WTC11 (cell line): Measurements from ENCODE around the gene PARD3B. TPM values are rescaled to one million over a fixed set of nuclear protein-coding genes. Genes with fewer than 3 reads are reported as not detected.

ENCODE experiments used
- ATAC-seq: fragments of 200-7000 bp; cut with Tn5 transposase; 2 replicates; pipeline ENCODE4 v1.10.0; 2021; ENCODE audit warnings: mild to moderate bottlenecking, moderate library complexity
- CTCF ChIA-PET: fragments of 300-600 bp; sonication (Branson Sonifier 250); formaldehyde crosslinking; loops from one replicate; lab custom pipeline; 2021; ENCODE audit warnings: antibody characterized with exemption; lab: Charles Lee
- POLR2A ChIA-PET: fragments of 350-600 bp; sonication (Branson Sonifier 250); formaldehyde crosslinking; loops from one replicate; lab custom pipeline; 2021; ENCODE audit warnings: antibody characterized with exemption; lab: Charles Lee
- DNase-seq: peaks from one replicate; pipeline ENCODE4 v3.0.0; 2021; ENCODE audit warnings: low spot score
- H3K27ac Mint-ChIP-seq: 2 replicates; pipeline ENCODE4 v1.8.0; 2021; ENCODE audit warnings: mixed read lengths
- H3K27me3 Mint-ChIP-seq: 2 replicates; pipeline ENCODE4 v1.8.0; 2021; ENCODE audit warnings: low read depth, mild to moderate bottlenecking, moderate library complexity, mixed read lengths
- H3K36me3 Mint-ChIP-seq: 2 replicates; pipeline ENCODE4 v1.8.0; 2021; ENCODE audit warnings: mixed read lengths
- H3K4me1 Mint-ChIP-seq: 2 replicates; pipeline ENCODE4 v1.8.0; 2022; ENCODE audit warnings: mixed read lengths
- H3K4me3 Mint-ChIP-seq: 2 replicates; pipeline ENCODE4 v1.8.0; 2021; ENCODE audit warnings: mild to moderate bottlenecking, moderate library complexity, mixed read lengths
- H3K9me3 Mint-ChIP-seq: 2 replicates; pipeline ENCODE4 v1.8.0; 2021; ENCODE audit warnings: mixed read lengths
- E2F4 ChIP-seq: sonication (generic); formaldehyde crosslinking; IDR thresholded peaks from 2 replicates; pipeline ENCODE4 v1.8.1; 2022; ENCODE audit warnings: low read depth, mild to moderate bottlenecking, moderate library complexity, missing genetic modification reagents, borderline replicate concordance
- ELF4 ChIP-seq: sonication (generic); formaldehyde crosslinking; IDR thresholded peaks from 2 replicates; pipeline ENCODE4 v1.8.1; 2022; ENCODE audit warnings: low read depth, mild to moderate bottlenecking, moderate library complexity, missing genetic modification reagents
- FOXJ3 ChIP-seq: sonication (generic); formaldehyde crosslinking; IDR thresholded peaks from 2 replicates; pipeline ENCODE4 v1.9.0; 2021; ENCODE audit warnings: missing genetic modification reagents, mild to moderate bottlenecking, borderline replicate concordance
- FOXK1 ChIP-seq: sonication (generic); formaldehyde crosslinking; IDR thresholded peaks from 2 replicates; pipeline ENCODE4 v1.8.0; 2022; ENCODE audit warnings: mild to moderate bottlenecking, moderate library complexity, missing genetic modification reagents
- FOXP1 ChIP-seq: sonication (generic); formaldehyde crosslinking; IDR thresholded peaks from 2 replicates; pipeline ENCODE4 v1.8.0; 2022; ENCODE audit warnings: missing genetic modification reagents, mild to moderate bottlenecking, moderate library complexity, borderline replicate concordance
- GTF2I ChIP-seq: fragments of 250-450 bp; sonication (Bioruptor Pico); conservative IDR thresholded peaks from 2 replicates; pipeline ENCODE4 v1.4.0; 2021; ENCODE audit warnings: mild to moderate bottlenecking
- IRF2 ChIP-seq: sonication (generic); formaldehyde crosslinking; IDR thresholded peaks from 2 replicates; pipeline ENCODE4 v1.8.0; 2022; ENCODE audit warnings: low read depth, missing genetic modification reagents, borderline replicate concordance
- KAT7 ChIP-seq: sonication (generic); formaldehyde crosslinking; IDR thresholded peaks from 2 replicates; pipeline ENCODE4 v1.8.1; 2023; ENCODE audit warnings: missing genetic modification reagents, mild to moderate bottlenecking, borderline replicate concordance
- MAX ChIP-seq: sonication (generic); formaldehyde crosslinking; IDR thresholded peaks from 2 replicates; pipeline ENCODE4 v1.8.0; 2022; ENCODE audit warnings: mild to moderate bottlenecking, missing genetic modification reagents
- MLX ChIP-seq: sonication (generic); formaldehyde crosslinking; IDR thresholded peaks from 2 replicates; pipeline ENCODE4 v1.8.1; 2023; ENCODE audit warnings: mild to moderate bottlenecking, missing genetic modification reagents, moderate library complexity
- MYBL2 ChIP-seq: sonication (generic); formaldehyde crosslinking; IDR thresholded peaks from 2 replicates; pipeline ENCODE4 v1.8.1; 2023; ENCODE audit warnings: mild to moderate bottlenecking, moderate library complexity, missing genetic modification reagents
- NFATC4 ChIP-seq: fragments of 250-450 bp; sonication (Bioruptor Pico); IDR thresholded peaks from 2 replicates; pipeline ENCODE4 v1.9.0; 2021; ENCODE audit warnings: mild to moderate bottlenecking
- SP1 ChIP-seq: sonication (generic); formaldehyde crosslinking; conservative IDR thresholded peaks from 2 replicates; pipeline ENCODE4 v1.8.1; 2022; ENCODE audit warnings: missing genetic modification reagents
- TEAD1 ChIP-seq: sonication (generic); formaldehyde crosslinking; IDR thresholded peaks from 2 replicates; pipeline ENCODE4 v1.8.0; 2022; ENCODE audit warnings: mild to moderate bottlenecking, missing genetic modification reagents
- ZNF121 ChIP-seq: sonication (generic); formaldehyde crosslinking; IDR thresholded peaks from 2 replicates; pipeline ENCODE4 v1.8.0; 2023; ENCODE audit warnings: missing genetic modification reagents
- ZNF317 ChIP-seq: sonication (generic); formaldehyde crosslinking; IDR thresholded peaks from 2 replicates; pipeline ENCODE4 v1.8.1; 2023; ENCODE audit warnings: low read depth, mild to moderate bottlenecking, moderate library complexity, missing genetic modification reagents, borderline replicate concordance
- ZNF423 ChIP-seq: fragments of 250-450 bp; sonication (Bioruptor Pico); IDR thresholded peaks from 2 replicates; pipeline ENCODE4 v2.1.2; 2022; ENCODE audit warnings: mild to moderate bottlenecking, moderate library complexity
- ZNF671 ChIP-seq: fragments of 250-450 bp; sonication (Bioruptor Pico); IDR thresholded peaks from 2 replicates; pipeline ENCODE4 v1.8.0; 2021; ENCODE audit warnings: mild to moderate bottlenecking
- total RNA-seq: library from RNA; stranded (reverse); gene quantifications from 3 replicates; pipeline ENCODE4 v1.2.3, GENCODE V29; 2021
- TF ChIP-seq, protein P1 (sequence below): sonication (generic); formaldehyde crosslinking; IDR thresholded peaks from 2 replicates; pipeline ENCODE4 v1.8.1; 2022; ENCODE audit warnings: missing genetic modification reagents, borderline replicate concordance
- TF ChIP-seq, protein P2 (sequence below): fragments of 250-450 bp; sonication (Bioruptor Pico); IDR thresholded peaks from 2 replicates; pipeline ENCODE4 v1.9.0; 2021; ENCODE audit warnings: mild to moderate bottlenecking, borderline replicate concordance

The PARD3B gene
- total RNA-seq, 1 experiment from 2014 or later, result 5.6 TPM

- no peak for TF ChIP-seq FOXK1 (CRISPR knock-in tag)
- no peak for TF ChIP-seq ZNF423
- no peak for TF ChIP-seq MYBL2 (CRISPR knock-in tag)
- TF ChIP-seq ZNF121 (CRISPR knock-in tag), result no peak
- no peak for TF ChIP-seq ELF4 (CRISPR knock-in tag)
- no peak for TF ChIP-seq TEAD1
These were observed 856.2 kb downstream of the PARD3B start (continued) for GRCh38 chr2:205401511-205401910.

DNA sequence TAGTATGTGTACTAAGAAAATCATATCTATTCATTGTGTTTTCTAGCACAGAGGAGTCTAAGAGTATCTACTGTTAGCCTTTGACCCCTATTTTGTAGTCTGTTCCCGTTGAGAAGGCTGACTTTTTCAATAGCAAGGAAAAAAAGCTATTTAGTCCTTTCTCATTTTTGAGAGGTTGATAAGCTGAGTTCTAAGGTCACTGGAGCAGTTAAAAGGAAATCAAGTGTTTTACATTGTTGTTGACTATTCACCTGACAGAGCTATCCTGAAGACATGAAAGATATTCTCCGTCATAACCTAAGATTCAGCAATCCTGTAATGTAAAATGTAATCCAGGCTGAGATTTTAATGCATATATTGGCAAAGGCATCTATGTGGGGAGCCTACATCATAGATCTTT, 856.7 kb downstream of the PARD3B start:
- no peaks in the 10 kb centered on the region for H3K27me3 Mint-ChIP-seq
- H3K9me3 Mint-ChIP-seq, result no peaks in the 10 kb centered on the region; the same call in 1 of the 2 replicates
- no peaks in the 10 kb centered on the region for H3K4me1 Mint-ChIP-seq
- ATAC-seq, result no peak
- no peaks in the 10 kb centered on the region for H3K36me3 Mint-ChIP-seq
- POLR2A ChIA-PET, result no interaction called here
- no peak overlapping the region for H3K27ac Mint-ChIP-seq
- no peak overlapping the region for H3K4me3 Mint-ChIP-seq
- TF ChIP-seq, protein P1, sequence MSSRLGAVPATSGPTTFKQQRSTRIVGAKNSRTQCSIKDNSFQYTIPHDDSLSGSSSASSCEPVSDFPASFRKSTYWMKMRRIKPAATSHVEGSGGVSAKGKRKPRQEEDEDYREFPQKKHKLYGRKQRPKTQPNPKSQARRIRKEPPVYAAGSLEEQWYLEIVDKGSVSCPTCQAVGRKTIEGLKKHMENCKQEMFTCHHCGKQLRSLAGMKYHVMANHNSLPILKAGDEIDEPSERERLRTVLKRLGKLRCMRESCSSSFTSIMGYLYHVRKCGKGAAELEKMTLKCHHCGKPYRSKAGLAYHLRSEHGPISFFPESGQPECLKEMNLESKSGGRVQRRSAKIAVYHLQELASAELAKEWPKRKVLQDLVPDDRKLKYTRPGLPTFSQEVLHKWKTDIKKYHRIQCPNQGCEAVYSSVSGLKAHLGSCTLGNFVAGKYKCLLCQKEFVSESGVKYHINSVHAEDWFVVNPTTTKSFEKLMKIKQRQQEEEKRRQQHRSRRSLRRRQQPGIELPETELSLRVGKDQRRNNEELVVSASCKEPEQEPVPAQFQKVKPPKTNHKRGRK (CRISPR knock-in tag), result no peak
- TF ChIP-seq FOXP1 (CRISPR knock-in tag) (no peak), NFATC4 (CRISPR knock-in tag) (no peak), E2F4 (CRISPR knock-in tag) (no peak), FOXJ3 (CRISPR knock-in tag) (no peak), MAX (CRISPR knock-in tag) (no peak), ELF4 (CRISPR knock-in tag) (no peak), IRF2 (CRISPR knock-in tag) (no peak), MLX (CRISPR knock-in tag) (no peak), KAT7 (CRISPR knock-in tag) (no peak), SP1 (CRISPR knock-in tag) (no peak), ZNF317 (CRISPR knock-in tag) (no peak), GTF2I (CRISPR knock-in tag) (no peak), ZNF671 (CRISPR knock-in tag) (no peak)
- TF ChIP-seq, protein P2, sequence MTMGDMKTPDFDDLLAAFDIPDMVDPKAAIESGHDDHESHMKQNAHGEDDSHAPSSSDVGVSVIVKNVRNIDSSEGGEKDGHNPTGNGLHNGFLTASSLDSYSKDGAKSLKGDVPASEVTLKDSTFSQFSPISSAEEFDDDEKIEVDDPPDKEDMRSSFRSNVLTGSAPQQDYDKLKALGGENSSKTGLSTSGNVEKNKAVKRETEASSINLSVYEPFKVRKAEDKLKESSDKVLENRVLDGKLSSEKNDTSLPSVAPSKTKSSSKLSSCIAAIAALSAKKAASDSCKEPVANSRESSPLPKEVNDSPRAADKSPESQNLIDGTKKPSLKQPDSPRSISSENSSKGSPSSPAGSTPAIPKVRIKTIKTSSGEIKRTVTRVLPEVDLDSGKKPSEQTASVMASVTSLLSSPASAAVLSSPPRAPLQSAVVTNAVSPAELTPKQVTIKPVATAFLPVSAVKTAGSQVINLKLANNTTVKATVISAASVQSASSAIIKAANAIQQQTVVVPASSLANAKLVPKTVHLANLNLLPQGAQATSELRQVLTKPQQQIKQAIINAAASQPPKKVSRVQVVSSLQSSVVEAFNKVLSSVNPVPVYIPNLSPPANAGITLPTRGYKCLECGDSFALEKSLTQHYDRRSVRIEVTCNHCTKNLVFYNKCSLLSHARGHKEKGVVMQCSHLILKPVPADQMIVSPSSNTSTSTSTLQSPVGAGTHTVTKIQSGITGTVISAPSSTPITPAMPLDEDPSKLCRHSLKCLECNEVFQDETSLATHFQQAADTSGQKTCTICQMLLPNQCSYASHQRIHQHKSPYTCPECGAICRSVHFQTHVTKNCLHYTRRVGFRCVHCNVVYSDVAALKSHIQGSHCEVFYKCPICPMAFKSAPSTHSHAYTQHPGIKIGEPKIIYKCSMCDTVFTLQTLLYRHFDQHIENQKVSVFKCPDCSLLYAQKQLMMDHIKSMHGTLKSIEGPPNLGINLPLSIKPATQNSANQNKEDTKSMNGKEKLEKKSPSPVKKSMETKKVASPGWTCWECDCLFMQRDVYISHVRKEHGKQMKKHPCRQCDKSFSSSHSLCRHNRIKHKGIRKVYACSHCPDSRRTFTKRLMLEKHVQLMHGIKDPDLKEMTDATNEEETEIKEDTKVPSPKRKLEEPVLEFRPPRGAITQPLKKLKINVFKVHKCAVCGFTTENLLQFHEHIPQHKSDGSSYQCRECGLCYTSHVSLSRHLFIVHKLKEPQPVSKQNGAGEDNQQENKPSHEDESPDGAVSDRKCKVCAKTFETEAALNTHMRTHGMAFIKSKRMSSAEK (CRISPR knock-in tag), result no peak
- TF ChIP-seq, all 79 proteins: peak for 0
- no peak for DNase-seq
- CTCF ChIA-PET, result interaction anchor here (1.4 kb wide), 1 partner anchor 274 kb away, joined by 3 read pairs; no protein-coding TSS in a partner anchor
